KMS-11 (cell line): ENCODE data around the gene MON1B.

ENCODE experiments used
- H2AFZ ChIP-seq: fragments of 200-600 bp; sonication (generic); 2 replicates; pipeline ENCODE4 v1.6.1; 2016; ENCODE audit warnings: antibody characterized with exemption, mixed run types, low read depth
- H3K27ac ChIP-seq: fragments of 200-600 bp; sonication (generic); 2 replicates; pipeline ENCODE4 v1.6.1; 2016; ENCODE audit warnings: mild to moderate bottlenecking, mixed run types
- H3K27me3 ChIP-seq: fragments of 200-600 bp; sonication (generic); 2 replicates; pipeline ENCODE4 v1.6.1; 2017; ENCODE audit warnings: mild to moderate bottlenecking, low read depth, mixed run types, moderate library complexity; ENCODE audit not compliant: insufficient read depth
- H3K36me3 ChIP-seq: fragments of 200-600 bp; sonication (generic); 2 replicates; pipeline ENCODE4 v1.6.1; 2017; ENCODE audit warnings: mild to moderate bottlenecking, mixed run types; ENCODE audit not compliant: insufficient read depth
- H3K4me1 ChIP-seq: fragments of 200-600 bp; sonication (generic); 2 replicates; pipeline ENCODE4 v1.6.1; 2016; ENCODE audit warnings: mild to moderate bottlenecking, low read depth, mixed run types; ENCODE audit not compliant: poor library complexity, severe bottlenecking
- H3K4me2 ChIP-seq: fragments of 200-600 bp; sonication (generic); 2 replicates; pipeline ENCODE4 v1.7.0; 2016; ENCODE audit warnings: mild to moderate bottlenecking, mixed run types
- H3K4me3 ChIP-seq: fragments of 200-600 bp; sonication (generic); IDR thresholded peaks from 2 replicates; pipeline ENCODE4 v1.6.1; 2017; ENCODE audit warnings: low read depth, low read length, mixed read lengths; ENCODE audit not compliant: insufficient read depth
- H3K79me2 ChIP-seq: fragments of 200-600 bp; sonication (generic); 2 replicates; pipeline ENCODE4 v1.6.1; 2016; ENCODE audit warnings: low read depth, mixed run types; ENCODE audit not compliant: insufficient read depth
- H3K9ac ChIP-seq: fragments of 200-600 bp; sonication (generic); 2 replicates; pipeline ENCODE4 v1.6.1; 2016; ENCODE audit warnings: mild to moderate bottlenecking, mixed run types
- H4K20me1 ChIP-seq: fragments of 200-600 bp; sonication (generic); 2 replicates; pipeline ENCODE4 v1.6.1; 2016; ENCODE audit warnings: mild to moderate bottlenecking, mixed run types; ENCODE audit not compliant: insufficient read depth
- CTCF ChIP-seq: fragments of 200-600 bp; sonication (generic); conservative IDR thresholded peaks from 2 replicates; pipeline ENCODE4 v1.6.1; 2017; ENCODE audit warnings: low read depth, mild to moderate bottlenecking, antibody characterized with exemption, low read length, moderate library complexity, mixed read lengths

MON1B gene

GRCh38 chr16:77219437-77219836 lies 28.4 kb downstream of the MON1B start:
- TF ChIP-seq CTCF = no peak
- Histone ChIP-seq H2AFZ (no peak overlapping the region), H3K27ac (no peak overlapping the region), H4K20me1 (no peaks in the 10 kb centered on the region), H3K4me2 (no peak overlapping the region), H3K4me3 (no peak overlapping the region), H3K36me3 (no peaks in the 10 kb centered on the region), H3K4me1 (no peaks in the 10 kb centered on the region), H3K27me3 (no peaks in the 10 kb centered on the region), H3K79me2 (no peaks in the 10 kb centered on the region), H3K9ac (no peak overlapping the region)

GRCh38 chr16:77220427-77220826 lies 29.4 kb downstream of the MON1B start:
- no peaks in the 10 kb centered on the region for H3K4me1 ChIP-seq
- no peaks in the 10 kb centered on the region for H4K20me1 ChIP-seq
- H2AFZ ChIP-seq = no peak overlapping the region
- no peaks in the 10 kb centered on the region for H3K79me2 ChIP-seq
- H3K27ac ChIP-seq = no peak overlapping the region
- H3K27me3 ChIP-seq = no peaks in the 10 kb centered on the region
- no peak for TF ChIP-seq CTCF
- H3K4me2 ChIP-seq = no peak overlapping the region
- no peaks in the 10 kb centered on the region for H3K36me3 ChIP-seq
- H3K9ac ChIP-seq = no peak overlapping the region
- H3K4me3 ChIP-seq = no peak overlapping the region

- Histone ChIP-seq H2AFZ (no peak overlapping the region), H3K36me3 (no peaks in the 10 kb centered on the region), H3K79me2 (no peaks in the 10 kb centered on the region), H3K27ac (no peak overlapping the region), H4K20me1 (no peaks in the 10 kb centered on the region), H3K4me1 (no peaks in the 10 kb centered on the region), H3K4me2 (no peak overlapping the region), H3K9ac (no peak overlapping the region), H3K27me3 (no peaks in the 10 kb centered on the region), H3K4me3 (no peak overlapping the region)
- no peak for TF ChIP-seq CTCF
These were observed 30.5 kb downstream of the MON1B start for GRCh38 chr16:77221482-77221881.

- no peak overlapping the region for H3K27ac ChIP-seq
- no peaks in the 10 kb centered on the region for H3K36me3 ChIP-seq
- no peak overlapping the region for H3K9ac ChIP-seq
- no peak overlapping the region for H3K4me3 ChIP-seq
- H3K79me2 ChIP-seq = no peaks in the 10 kb centered on the region
- peaks cover 3% of the 10 kb centered on the region for H3K4me1 ChIP-seq
- H3K4me2 ChIP-seq = no peak overlapping the region
- no peaks in the 10 kb centered on the region for H3K27me3 ChIP-seq
- no peak overlapping the region for H2AFZ ChIP-seq
- peak; percentile 70 for TF ChIP-seq CTCF
- H4K20me1 ChIP-seq = no peaks in the 10 kb centered on the region
These were observed 32.2 kb downstream of the MON1B start for GRCh38 chr16:77223184-77223583.
